Mesenchymal stem cell (in vitro differentiated cells and primary cell): ENCODE results near the gene COMMD9. TPM values are rescaled to one million over a fixed set of nuclear protein-coding genes. Genes with fewer than 3 reads are reported as not detected.

Source experiments
- DNase-seq: peaks from one replicate; pipeline ENCODE4 v3.0.0-alpha.2; 2013
- H2AFZ ChIP-seq: one replicate; pipeline ENCODE4 v1.6.1; 2013; ENCODE audit warnings: low read depth, mild to moderate bottlenecking, control low read depth, inconsistent platforms, low read length, moderate library complexity
- H2AK5ac ChIP-seq: 2 replicates; pipeline ENCODE4 v1.6.1; 2013; ENCODE audit warnings: low read length, moderate library complexity, mild to moderate bottlenecking, inconsistent platforms; ENCODE audit not compliant: severe bottlenecking
- H2BK120ac ChIP-seq: one replicate; pipeline ENCODE4 v1.6.1; 2013; ENCODE audit warnings: low read depth, mild to moderate bottlenecking, inconsistent platforms, low read length, moderate library complexity
- H2BK12ac ChIP-seq, 2 experiments: one replicate each; pipeline ENCODE4 v1.6.1; 2013; ENCODE audit warnings: inconsistent platforms in 2 of 2, low read length in 2 of 2, mild to moderate bottlenecking in 2 of 2, moderate library complexity in 2 of 2, control low read depth in 1 of 2
- H2BK15ac ChIP-seq: one replicate; pipeline ENCODE4 v1.6.1; 2013; ENCODE audit warnings: mild to moderate bottlenecking, low read depth, inconsistent platforms; ENCODE audit not compliant: poor library complexity, severe bottlenecking
- H2BK5ac ChIP-seq: 2 replicates; pipeline ENCODE4 v1.6.1; 2013; ENCODE audit warnings: low read depth, mild to moderate bottlenecking, low read length, control low read depth, inconsistent platforms; ENCODE audit not compliant: poor library complexity, severe bottlenecking
- H3K14ac ChIP-seq, 2 experiments: one replicate each; pipeline ENCODE4 v1.6.1; 2013; ENCODE audit warnings: inconsistent platforms in 2 of 2, low read length in 2 of 2, control low read depth in 1 of 2, mild to moderate bottlenecking in 1 of 2, moderate library complexity in 1 of 2
- H3K18ac ChIP-seq, 2 experiments: one replicate each; pipeline ENCODE4 v1.6.1; 2013; ENCODE audit warnings: inconsistent platforms in 2 of 2, low read length in 2 of 2, control low read depth in 1 of 2, low read depth in 1 of 2, mild to moderate bottlenecking in 1 of 2
- H3K23ac ChIP-seq, 2 experiments: one replicate each; pipeline ENCODE4 v1.6.1; 2013; ENCODE audit warnings: inconsistent platforms in 2 of 2, low read length in 2 of 2, mild to moderate bottlenecking in 2 of 2, moderate library complexity in 2 of 2, control low read depth in 1 of 2
- H3K27ac ChIP-seq: 2 replicates; pipeline ENCODE4 v1.5.1; 2013; ENCODE audit warnings: mild to moderate bottlenecking, moderate library complexity, low read length, control low read depth, inconsistent platforms; ENCODE audit not compliant: poor library complexity, severe bottlenecking
- H3K27me3 ChIP-seq, 2 experiments: 2 replicates each; pipeline versions ENCODE4 v1.6.1 to v1.7.0; 2013; ENCODE audit warnings: low read length in 2 of 2, mild to moderate bottlenecking in 2 of 2, moderate library complexity in 2 of 2, control low read depth in 1 of 2, inconsistent platforms in 1 of 2; ENCODE audit not compliant: control insufficient read depth in 1 of 2, insufficient read depth in 1 of 2
- H3K36me3 ChIP-seq, 2 experiments: 2 replicates each; pipeline versions ENCODE4 v1.6.1 to v1.7.0; 2013; ENCODE audit warnings: low read length in 2 of 2, control low read depth in 1 of 2, inconsistent platforms in 1 of 2, low read depth in 1 of 2, mild to moderate bottlenecking in 1 of 2; ENCODE audit not compliant: insufficient read depth in 2 of 2, control insufficient read depth in 1 of 2
- H3K4ac ChIP-seq, 2 experiments: one replicate each; pipeline ENCODE4 v1.6.1; 2013; ENCODE audit warnings: inconsistent platforms in 2 of 2, low read length in 2 of 2, mild to moderate bottlenecking in 2 of 2, moderate library complexity in 2 of 2, control low read depth in 1 of 2, low read depth in 1 of 2
- H3K4me1 ChIP-seq: 2 replicates; pipeline ENCODE4 v1.6.1; 2013; ENCODE audit warnings: low read depth, low read length, control low read depth; ENCODE audit not compliant: control insufficient read depth, insufficient read depth
- H3K4me2 ChIP-seq: 2 replicates; pipeline ENCODE4 v1.6.1; 2013; ENCODE audit warnings: low read length, mild to moderate bottlenecking, inconsistent platforms; ENCODE audit not compliant: poor library complexity, severe bottlenecking
- H3K4me3 ChIP-seq, 2 experiments: 2 replicates each; pipeline versions ENCODE4 v1.5.1 to v1.7.0; 2013; ENCODE audit warnings: low read length in 2 of 2, mild to moderate bottlenecking in 2 of 2, control low read depth in 1 of 2, low read depth in 1 of 2; ENCODE audit not compliant: insufficient read depth in 1 of 2
- H3K79me1 ChIP-seq: replicated peaks from 2 replicates; pipeline ENCODE4 v1.6.1; 2013; ENCODE audit warnings: mild to moderate bottlenecking, control low read depth, low read length, inconsistent platforms; ENCODE audit not compliant: poor library complexity, severe bottlenecking
- H3K9ac ChIP-seq: 2 replicates; pipeline ENCODE4 v1.7.0; 2013; ENCODE audit warnings: mild to moderate bottlenecking, low read length, moderate library complexity
- H3K9me3 ChIP-seq: 2 replicates; pipeline ENCODE4 v1.7.0; 2013; ENCODE audit warnings: mild to moderate bottlenecking, low read length; ENCODE audit not compliant: control insufficient read depth
- H4K8ac ChIP-seq: one replicate; pipeline ENCODE4 v1.6.1; 2013; ENCODE audit warnings: inconsistent platforms, mild to moderate bottlenecking, low read length, moderate library complexity
- H4K91ac ChIP-seq: one replicate; pipeline ENCODE4 v1.6.1; 2013; ENCODE audit warnings: mild to moderate bottlenecking, low read length, inconsistent platforms
- WGBS: methylation state at CpG from one replicate; pipeline ENCODE4 v1.1.7; 2013; ENCODE audit warnings: mixed read lengths; 5-methylcytosine and 5-hydroxymethylcytosine counted together
- polyA plus RNA-seq, 2 experiments: library from polyadenylated mRNA; stranded (reverse); fragments of 200-250 nt; gene quantifications; one replicate each; pipeline ENCODE4 v1.2.3, GENCODE V29; 2013

The COMMD9 gene
- polyA plus RNA-seq (2013, experiment 1 of 2): 63.0 TPM
- 75.3 TPM for polyA plus RNA-seq (2013, experiment 2 of 2)

DNA sequence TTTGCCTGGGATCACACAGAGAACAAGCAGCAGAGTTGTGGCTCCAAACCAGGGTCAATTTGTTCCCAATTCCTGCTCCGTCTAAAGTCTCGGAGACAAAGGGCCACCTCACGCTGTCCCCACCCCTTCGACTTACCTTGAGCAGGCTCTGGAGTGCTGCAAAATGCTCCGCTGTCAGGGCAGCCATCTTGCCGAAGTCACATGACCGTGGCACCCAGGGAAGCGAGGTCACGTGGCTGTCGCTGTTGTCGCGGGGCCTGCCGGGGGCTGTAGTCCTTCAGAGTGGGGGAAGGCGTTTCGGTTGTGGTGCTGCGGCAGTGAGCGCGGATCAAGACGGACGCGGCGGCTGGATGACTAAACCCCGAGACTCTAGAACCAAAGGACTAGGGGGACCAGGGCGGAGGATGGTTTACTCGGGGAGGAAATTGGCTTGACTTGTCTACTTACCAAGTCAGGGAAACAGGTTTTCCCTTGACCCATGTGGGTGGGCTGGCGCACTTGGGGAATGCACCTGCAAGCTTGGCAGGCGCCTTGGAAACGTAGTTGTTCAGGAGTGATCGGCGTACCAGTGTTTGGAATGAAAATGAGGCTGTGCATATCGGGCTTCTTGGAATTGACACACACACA, at the start of gene COMMD9:
TSS of gene COMMD9 (minus strand) at position 199 of the 627 bp plus-strand sequence. CDS start at position 187, 12 bp downstream.
- Histone ChIP-seq H3K4me1 (peaks cover 7% of the 10 kb centered on the region), H2BK5ac (no peak within 1 kb of the TSS), H3K36me3 (no peaks in the 10 kb centered on the region), H2BK120ac (no peak within 1 kb of the TSS), H3K4ac (peak within 1 kb of the TSS in 1 of 2 experiments; percentile 40), H4K91ac (no peak within 1 kb of the TSS), H3K18ac (peak within 1 kb of the TSS in 1 of 2 experiments; percentile 80), H3K9me3 (no peaks in the 10 kb centered on the region), H4K8ac (peak within 1 kb of the TSS; percentile 98), H3K27ac (peak within 1 kb of the TSS; percentile 17), H2AFZ (peak within 1 kb of the TSS; percentile 8), H2BK15ac (no peak within 1 kb of the TSS), H2AK5ac (no peak within 1 kb of the TSS), H3K27me3 (no peaks in the 10 kb centered on the region), H3K9ac (peak within 1 kb of the TSS; percentile 92), H3K79me1 (peaks cover 13% of the 10 kb centered on the region), H3K4me2 (peak within 1 kb of the TSS; percentile 99), H3K14ac (no peak within 1 kb of the TSS), H3K23ac (no peak within 1 kb of the TSS), H2BK12ac (no peak within 1 kb of the TSS), H3K4me3 (peak within 1 kb of the TSS; percentile 68 to 93)
- DNase-seq: peak; percentile 92
- 3% methylated on average over 26 of the region's 31 CpGs for WGBS

DNA sequence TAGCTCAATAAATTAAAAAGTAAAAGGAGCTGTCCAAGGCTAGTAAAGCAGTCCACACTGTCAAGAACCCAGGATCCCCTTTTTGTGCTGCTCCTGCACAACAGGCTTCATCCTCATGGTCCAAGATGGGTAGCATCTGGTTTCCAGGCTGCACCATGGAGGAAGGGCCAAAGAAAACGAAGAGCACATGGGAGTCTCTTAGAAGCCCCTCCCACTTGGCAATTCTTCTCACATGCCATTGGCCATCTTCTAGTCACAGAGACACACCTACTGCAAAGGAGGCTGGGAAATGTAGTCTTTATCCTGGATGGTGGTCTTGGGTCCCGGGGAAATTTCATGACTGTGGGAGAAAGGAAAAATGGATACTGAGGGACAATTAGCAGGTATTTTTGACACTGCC, 44.7 kb upstream of the COMMD9 start:
- Histone ChIP-seq H2BK120ac (no peak overlapping the region), H4K91ac (no peak overlapping the region), H3K4me3 (no peak overlapping the region), H3K4me1 (no peaks in the 10 kb centered on the region), H2BK15ac (no peak overlapping the region), H3K23ac (no peak overlapping the region), H3K9ac (no peak overlapping the region), H3K4ac (no peak overlapping the region), H3K14ac (no peak overlapping the region), H3K27ac (no peak overlapping the region), H4K8ac (no peak overlapping the region), H3K9me3 (no peaks in the 10 kb centered on the region), H3K36me3 (no peaks in the 10 kb centered on the region), H2AFZ (no peak overlapping the region), H3K18ac (no peak overlapping the region), H2BK5ac (no peak overlapping the region), H2BK12ac (no peak overlapping the region), H3K4me2 (no peak overlapping the region), H3K27me3 (no peaks in the 10 kb centered on the region), H3K79me1 (no peaks in the 10 kb centered on the region), H2AK5ac (no peak overlapping the region)
- 77% methylated on average over 2 of the region's 2 CpGs for whole genome bisulfite sequencing
- DNase-seq: peak; percentile 37

DNA sequence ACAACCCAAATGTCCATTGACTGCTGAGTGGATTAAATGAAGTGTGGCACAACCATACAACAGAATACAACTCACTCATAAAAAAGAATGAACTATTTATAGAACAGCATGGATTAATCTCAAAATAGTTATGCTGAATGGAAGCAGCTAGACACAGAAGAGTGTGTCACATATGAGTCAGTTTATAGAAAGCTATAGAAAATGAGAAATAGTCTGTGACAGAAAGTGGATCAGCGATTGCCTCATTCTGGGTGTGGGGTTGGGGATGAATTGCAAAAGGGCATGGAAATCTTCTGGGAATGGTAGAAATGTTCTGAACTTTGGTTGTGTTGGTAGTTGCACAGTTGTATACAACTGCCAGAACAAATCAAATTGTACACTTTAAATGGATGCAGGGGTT, 44.2 kb upstream of the COMMD9 start:
- Histone ChIP-seq H2BK12ac (no peak overlapping the region), H2BK120ac (no peak overlapping the region), H3K9ac (no peak overlapping the region), H3K14ac (no peak overlapping the region), H4K91ac (no peak overlapping the region), H2BK15ac (no peak overlapping the region), H3K4ac (no peak overlapping the region), H3K27me3 (no peaks in the 10 kb centered on the region), H3K4me1 (no peaks in the 10 kb centered on the region), H3K4me2 (no peak overlapping the region), H3K27ac (no peak overlapping the region), H4K8ac (no peak overlapping the region), H3K79me1 (no peaks in the 10 kb centered on the region), H3K9me3 (no peaks in the 10 kb centered on the region), H2BK5ac (no peak overlapping the region), H3K18ac (no peak overlapping the region), H2AK5ac (no peak overlapping the region), H2AFZ (no peak overlapping the region), H3K4me3 (no peak overlapping the region), H3K23ac (no peak overlapping the region), H3K36me3 (no peaks in the 10 kb centered on the region)
- DNase-seq: peak; percentile 46
- WGBS: 42% methylated on average over 1 of the region's 1 CpG

DNA sequence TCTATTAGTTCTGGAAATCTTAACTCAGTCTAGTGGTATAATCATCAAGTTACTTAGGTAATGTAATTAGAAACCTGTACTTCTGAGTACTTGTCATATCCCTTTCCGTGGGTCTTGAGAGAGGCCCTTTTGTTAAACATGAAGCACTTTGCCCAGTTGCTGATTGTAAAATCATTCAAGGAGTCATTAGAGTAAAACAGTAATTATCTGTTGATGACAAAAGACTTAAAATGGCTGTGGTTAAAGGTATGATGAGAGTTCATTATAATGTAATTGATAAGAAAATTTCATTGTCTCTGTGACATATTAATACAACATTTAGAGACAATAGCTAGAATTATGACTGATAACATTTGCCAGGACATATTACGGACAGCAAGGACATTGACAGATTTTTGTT, 41.2 kb upstream of the COMMD9 start:
- Histone ChIP-seq H2BK5ac (no peak overlapping the region), H3K18ac (no peak overlapping the region), H4K8ac (no peak overlapping the region), H2BK12ac (no peak overlapping the region), H3K4ac (no peak overlapping the region), H3K4me2 (no peak overlapping the region), H2BK120ac (no peak overlapping the region), H2AFZ (no peak overlapping the region), H3K9ac (no peak overlapping the region), H3K9me3 (no peaks in the 10 kb centered on the region), H3K14ac (no peak overlapping the region), H2BK15ac (no peak overlapping the region), H2AK5ac (no peak overlapping the region), H3K4me3 (no peak overlapping the region), H3K23ac (no peak overlapping the region), H4K91ac (no peak overlapping the region), H3K4me1 (no peaks in the 10 kb centered on the region), H3K27ac (no peak overlapping the region), H3K27me3 (no peaks in the 10 kb centered on the region), H3K79me1 (no peaks in the 10 kb centered on the region), H3K36me3 (no peaks in the 10 kb centered on the region)
- 89% methylated on average over 2 of the region's 2 CpGs for WGBS
- no peak for DNase-seq
